Measurements from ENCODE around the gene DHRS7.

Gene DHRS7

DNA sequence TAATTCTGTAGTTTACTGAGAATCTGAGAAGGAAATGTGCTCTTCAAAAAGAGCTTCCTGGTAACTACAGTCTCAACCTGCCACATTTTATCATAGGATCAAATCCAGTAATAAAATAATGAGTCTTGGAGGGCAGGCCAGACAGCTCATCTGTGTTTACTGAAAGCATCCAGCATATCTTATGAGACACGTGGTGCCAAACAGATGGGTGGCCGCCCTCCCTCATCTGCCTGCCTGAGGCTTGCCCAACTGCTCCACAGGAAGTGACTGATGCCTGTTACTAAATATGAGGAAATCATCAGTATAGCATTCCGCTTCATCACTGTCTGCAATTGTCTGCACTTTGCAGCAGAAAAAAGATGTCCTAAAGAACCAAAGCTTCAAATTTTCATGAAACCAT is 13.5 kb downstream of the DHRS7 start:
- Histone ChIP-seq H2BK5ac (ENCODE audit: low read length) (no peak overlapping the region), H2BK15ac (replicated peaks; ENCODE audit: low read depth) (no peak overlapping the region), H3K18ac (ENCODE audit: low read length) (no peak overlapping the region), H3K56ac (ENCODE audit: low read length) (no peak overlapping the region), H3K27me3 (ENCODE audit: insufficient read depth, low read length, poor library complexity) (no peaks in the 10 kb centered on the region), H3K36me3 (ENCODE audit: control insufficient read depth, insufficient read depth, low read length) (no peaks in the 10 kb centered on the region), H2BK120ac (ENCODE audit: low read depth, low read length) (no peak overlapping the region), H2AK5ac (ENCODE audit: low read length) (no peak overlapping the region), H3K79me2 (ENCODE audit: control insufficient read depth, insufficient read depth, low read length) (no peaks in the 10 kb centered on the region), H3K4me2 (ENCODE audit: low read length) (no peak overlapping the region), H4K8ac (ENCODE audit: low read depth, low read length) (no peak overlapping the region), H3K4me1 (ENCODE audit: control insufficient read depth, low read depth, low read length) (no peaks in the 10 kb centered on the region), H3K9ac (ENCODE audit: low read length) (no peak overlapping the region), H3K23ac (ENCODE audit: low read length) (no peak overlapping the region), H4K5ac (ENCODE audit: low read length) (no peak overlapping the region), H3K27ac (ENCODE audit: low read depth, low read length) (no peak overlapping the region), H3K4ac (ENCODE audit: low read depth, low read length) (no peak overlapping the region), H3K79me1 (ENCODE audit: low read length) (no peaks in the 10 kb centered on the region), H3K4me3 (ENCODE audit: low read length) (no peak overlapping the region)
- no peak for DNase-seq
- no CpG with 5 or more reads among the region's 3 CpGs for WGBS (ENCODE audit: extremely low coverage, insufficient coverage, low lambda C conversion rate)

DNA sequence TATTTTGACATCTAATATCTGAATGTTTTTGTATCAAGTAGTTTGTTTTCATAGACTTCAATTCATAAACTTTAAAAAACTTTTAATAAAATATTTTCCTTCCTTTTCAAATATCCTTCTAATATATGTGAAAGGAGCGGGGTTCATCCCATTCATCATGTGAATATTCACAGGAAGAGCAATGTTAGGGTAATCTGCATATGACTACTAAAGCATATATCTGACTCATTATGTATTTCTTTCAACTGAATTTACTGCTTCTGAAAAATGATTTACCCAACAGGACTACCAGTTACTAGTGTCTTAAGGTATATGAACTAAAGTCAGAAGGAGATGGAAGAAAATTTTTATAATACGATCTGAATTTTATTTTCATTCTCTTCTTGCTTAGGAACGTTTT is 30.5 kb downstream of the DHRS7 start:
- no peak overlapping the region for H3K4ac ChIP-seq (ENCODE audit: low read depth, low read length)
- no peak overlapping the region for H3K9ac ChIP-seq (ENCODE audit: low read length)
- H4K5ac ChIP-seq (ENCODE audit: low read length), result no peak overlapping the region
- H2AK5ac ChIP-seq (ENCODE audit: low read length), result no peak overlapping the region
- no peak overlapping the region for H3K27ac ChIP-seq (ENCODE audit: low read depth, low read length)
- H2BK120ac ChIP-seq (ENCODE audit: low read depth, low read length), result no peak overlapping the region
- H2BK5ac ChIP-seq (ENCODE audit: low read length), result no peak overlapping the region
- H3K79me1 ChIP-seq (ENCODE audit: low read length), result no peaks in the 10 kb centered on the region
- H4K8ac ChIP-seq (ENCODE audit: low read depth, low read length), result no peak overlapping the region
- H3K79me2 ChIP-seq (ENCODE audit: control insufficient read depth, insufficient read depth, low read length), result no peaks in the 10 kb centered on the region
- no CpG with 5 or more reads among the region's 3 CpGs for WGBS (ENCODE audit: extremely low coverage, insufficient coverage, low lambda C conversion rate)
- H3K18ac ChIP-seq (ENCODE audit: low read length), result no peak overlapping the region
- no peaks in the 10 kb centered on the region for H3K4me1 ChIP-seq (ENCODE audit: control insufficient read depth, low read depth, low read length)
- no peak for DNase-seq
- no peaks in the 10 kb centered on the region for H3K36me3 ChIP-seq (ENCODE audit: control insufficient read depth, insufficient read depth, low read length)
- H3K4me3 ChIP-seq (ENCODE audit: low read length), result no peak overlapping the region
- H3K27me3 ChIP-seq (ENCODE audit: insufficient read depth, low read length, poor library complexity), result no peaks in the 10 kb centered on the region
- H3K4me2 ChIP-seq (ENCODE audit: low read length), result no peak overlapping the region
- no peak overlapping the region for H3K56ac ChIP-seq (ENCODE audit: low read length)
- no peak overlapping the region for H2BK15ac ChIP-seq (replicated peaks; ENCODE audit: low read depth)
- H3K23ac ChIP-seq (ENCODE audit: low read length), result no peak overlapping the region

DNA sequence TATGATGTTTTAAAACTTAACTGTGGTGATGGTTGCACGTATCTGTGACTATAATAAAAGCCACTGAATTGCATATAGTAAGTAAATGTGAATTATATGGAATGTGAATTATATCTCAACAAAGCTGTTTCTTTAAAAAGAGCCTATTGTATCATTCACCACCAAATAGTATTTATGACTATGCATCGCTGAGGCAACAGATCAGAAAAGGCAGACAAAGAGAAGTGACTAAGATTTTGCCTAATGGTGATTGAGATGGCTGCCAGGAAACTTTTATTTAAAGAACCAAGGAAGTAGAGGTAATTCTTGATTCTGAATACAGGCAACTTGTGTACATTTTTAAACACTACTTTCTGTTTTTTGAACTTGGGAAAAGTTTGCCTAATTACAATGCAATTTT is 31.7 kb downstream of the DHRS7 start:
- Histone ChIP-seq H3K9ac (ENCODE audit: low read length) (no peak overlapping the region), H3K23ac (ENCODE audit: low read length) (no peak overlapping the region), H4K8ac (ENCODE audit: low read depth, low read length) (no peak overlapping the region), H3K4me2 (ENCODE audit: low read length) (no peak overlapping the region), H3K27ac (ENCODE audit: low read depth, low read length) (no peak overlapping the region), H3K4me3 (ENCODE audit: low read length) (no peak overlapping the region), H2AK5ac (ENCODE audit: low read length) (no peak overlapping the region), H3K79me2 (ENCODE audit: control insufficient read depth, insufficient read depth, low read length) (no peaks in the 10 kb centered on the region), H3K4me1 (ENCODE audit: control insufficient read depth, low read depth, low read length) (no peaks in the 10 kb centered on the region), H3K36me3 (ENCODE audit: control insufficient read depth, insufficient read depth, low read length) (no peaks in the 10 kb centered on the region), H2BK15ac (replicated peaks; ENCODE audit: low read depth) (no peak overlapping the region), H4K5ac (ENCODE audit: low read length) (no peak overlapping the region), H3K56ac (ENCODE audit: low read length) (no peak overlapping the region), H3K4ac (ENCODE audit: low read depth, low read length) (no peak overlapping the region), H3K79me1 (ENCODE audit: low read length) (no peaks in the 10 kb centered on the region), H2BK5ac (ENCODE audit: low read length) (no peak overlapping the region), H3K27me3 (ENCODE audit: insufficient read depth, low read length, poor library complexity) (no peaks in the 10 kb centered on the region), H2BK120ac (ENCODE audit: low read depth, low read length) (no peak overlapping the region), H3K18ac (ENCODE audit: low read length) (no peak overlapping the region)
- WGBS (ENCODE audit: extremely low coverage, insufficient coverage, low lambda C conversion rate), result no CpG with 5 or more reads among the region's 2 CpGs
- no peak for DNase-seq

DNA sequence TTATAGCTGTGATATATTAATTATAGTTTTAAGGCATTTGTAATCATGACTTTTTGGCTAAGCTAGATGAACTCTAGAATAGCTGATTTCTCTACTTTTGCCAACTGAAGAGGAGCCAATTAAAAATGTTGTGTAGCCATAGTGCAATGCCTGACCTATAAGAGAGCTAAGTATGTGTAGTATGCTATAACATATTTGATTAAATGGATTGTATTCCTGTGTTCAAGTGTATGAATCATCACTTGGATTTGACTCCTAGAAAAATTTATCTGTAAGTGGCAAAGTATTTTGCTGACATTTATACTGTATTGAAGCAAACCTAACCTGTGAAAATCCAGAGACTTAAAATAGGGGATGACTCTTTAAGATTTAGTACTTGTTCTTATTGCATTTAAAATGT is 39.3 kb downstream of the DHRS7 start:
- no peak for DNase-seq
- Histone ChIP-seq H3K23ac (ENCODE audit: low read length) (no peak overlapping the region), H3K27me3 (ENCODE audit: insufficient read depth, low read length, poor library complexity) (no peaks in the 10 kb centered on the region), H3K36me3 (ENCODE audit: control insufficient read depth, insufficient read depth, low read length) (peaks cover 6% of the 10 kb centered on the region), H4K8ac (ENCODE audit: low read depth, low read length) (no peak overlapping the region), H3K4me2 (ENCODE audit: low read length) (no peak overlapping the region), H2BK5ac (ENCODE audit: low read length) (no peak overlapping the region), H3K18ac (ENCODE audit: low read length) (no peak overlapping the region), H3K9ac (ENCODE audit: low read length) (no peak overlapping the region), H2BK120ac (ENCODE audit: low read depth, low read length) (no peak overlapping the region), H3K79me1 (ENCODE audit: low read length) (no peaks in the 10 kb centered on the region), H3K4ac (ENCODE audit: low read depth, low read length) (no peak overlapping the region), H3K27ac (ENCODE audit: low read depth, low read length) (no peak overlapping the region), H3K4me3 (ENCODE audit: low read length) (no peak overlapping the region), H3K79me2 (ENCODE audit: control insufficient read depth, insufficient read depth, low read length) (no peaks in the 10 kb centered on the region), H3K4me1 (ENCODE audit: control insufficient read depth, low read depth, low read length) (no peaks in the 10 kb centered on the region), H2AK5ac (ENCODE audit: low read length) (no peak overlapping the region), H4K5ac (ENCODE audit: low read length) (no peak overlapping the region), H2BK15ac (replicated peaks; ENCODE audit: low read depth) (no peak overlapping the region), H3K56ac (ENCODE audit: low read length) (no peak overlapping the region)

DNA sequence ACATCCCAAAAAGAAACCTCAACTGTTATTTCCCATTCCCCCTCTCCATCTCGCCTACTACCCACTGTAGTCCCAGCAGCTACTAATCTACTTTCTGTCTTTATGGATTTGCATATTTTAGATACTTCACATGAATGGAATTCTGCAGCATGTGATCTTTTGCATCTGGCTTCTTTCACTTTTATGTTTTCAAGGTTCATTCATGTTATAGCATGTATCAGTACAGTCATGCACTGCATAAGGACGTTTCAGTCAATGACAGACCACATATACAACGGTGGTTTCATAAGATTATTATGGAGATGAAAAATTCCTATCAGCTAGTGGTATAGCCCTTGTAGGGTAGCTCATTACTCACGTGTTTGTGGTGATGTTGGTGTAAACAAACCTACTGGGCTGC is 49.0 kb downstream of the DHRS7 start:
- H3K18ac ChIP-seq (ENCODE audit: low read length), result no peak overlapping the region
- no CpG with 5 or more reads among the region's 4 CpGs for WGBS (ENCODE audit: extremely low coverage, insufficient coverage, low lambda C conversion rate)

DNA sequence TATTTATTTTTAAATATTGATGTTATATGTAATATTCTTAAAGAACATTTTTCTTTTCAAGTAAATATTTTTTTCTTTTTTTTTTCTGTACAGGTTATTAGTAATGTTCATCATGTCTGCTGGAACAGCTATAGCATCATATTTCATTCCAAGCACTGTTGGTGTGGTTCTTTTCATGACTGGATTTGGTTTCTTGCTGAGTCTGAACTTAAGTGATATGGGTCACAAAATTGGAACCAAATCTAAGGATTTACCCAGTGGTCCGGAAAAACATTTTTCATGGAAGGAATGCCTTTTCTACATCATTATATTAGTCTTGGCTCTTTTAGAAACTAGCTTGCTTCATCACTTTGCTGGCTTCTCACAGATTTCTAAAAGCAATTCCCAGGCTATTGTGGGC is 50.3 kb downstream of the DHRS7 start:
- DNase-seq, result no peak
- no peaks in the 10 kb centered on the region for H3K36me3 ChIP-seq (ENCODE audit: control insufficient read depth, insufficient read depth, low read length)
- no peak overlapping the region for H3K4me3 ChIP-seq (ENCODE audit: low read length)
- H2BK15ac ChIP-seq (replicated peaks; ENCODE audit: low read depth), result no peak overlapping the region
- no peak overlapping the region for H3K18ac ChIP-seq (ENCODE audit: low read length)
- no peak overlapping the region for H4K5ac ChIP-seq (ENCODE audit: low read length)
- no peak overlapping the region for H2AK5ac ChIP-seq (ENCODE audit: low read length)
- no peak overlapping the region for H3K4ac ChIP-seq (ENCODE audit: low read depth, low read length)
- H4K8ac ChIP-seq (ENCODE audit: low read depth, low read length), result no peak overlapping the region
- WGBS (ENCODE audit: extremely low coverage, insufficient coverage, low lambda C conversion rate), result no CpG with 5 or more reads among the region's 1 CpG
- H3K79me2 ChIP-seq (ENCODE audit: control insufficient read depth, insufficient read depth, low read length), result peaks cover 1% of the 10 kb centered on the region
- H2BK120ac ChIP-seq (ENCODE audit: low read depth, low read length), result no peak overlapping the region
- H3K4me2 ChIP-seq (ENCODE audit: low read length), result no peak overlapping the region
- no peak overlapping the region for H3K56ac ChIP-seq (ENCODE audit: low read length)
- no peak overlapping the region for H3K9ac ChIP-seq (ENCODE audit: low read length)
- no peak overlapping the region for H3K27ac ChIP-seq (ENCODE audit: low read depth, low read length)
- no peaks in the 10 kb centered on the region for H3K4me1 ChIP-seq (ENCODE audit: control insufficient read depth, low read depth, low read length)
- no peaks in the 10 kb centered on the region for H3K79me1 ChIP-seq (ENCODE audit: low read length)
- H3K23ac ChIP-seq (ENCODE audit: low read length), result no peak overlapping the region
- H2BK5ac ChIP-seq (ENCODE audit: low read length), result no peak overlapping the region
- H3K27me3 ChIP-seq (ENCODE audit: insufficient read depth, low read length, poor library complexity), result no peaks in the 10 kb centered on the region

More for the DNA sequence above, 49.0 kb downstream of the DHRS7 start:
- H2BK5ac ChIP-seq (ENCODE audit: low read length), result no peak overlapping the region
- H3K27ac ChIP-seq (ENCODE audit: low read depth, low read length), result no peak overlapping the region
- H3K4me2 ChIP-seq (ENCODE audit: low read length), result no peak overlapping the region
- H4K8ac ChIP-seq (ENCODE audit: low read depth, low read length), result no peak overlapping the region
- no peak overlapping the region for H4K5ac ChIP-seq (ENCODE audit: low read length)
- no peak overlapping the region for H2BK15ac ChIP-seq (replicated peaks; ENCODE audit: low read depth)
- no peak overlapping the region for H3K9ac ChIP-seq (ENCODE audit: low read length)
- no peaks in the 10 kb centered on the region for H3K27me3 ChIP-seq (ENCODE audit: insufficient read depth, low read length, poor library complexity)
- no peak overlapping the region for H2AK5ac ChIP-seq (ENCODE audit: low read length)
- no peaks in the 10 kb centered on the region for H3K36me3 ChIP-seq (ENCODE audit: control insufficient read depth, insufficient read depth, low read length)
- no peak overlapping the region for H3K56ac ChIP-seq (ENCODE audit: low read length)
- no peaks in the 10 kb centered on the region for H3K4me1 ChIP-seq (ENCODE audit: control insufficient read depth, low read depth, low read length)
- no peak overlapping the region for H3K23ac ChIP-seq (ENCODE audit: low read length)
- H2BK120ac ChIP-seq (ENCODE audit: low read depth, low read length), result no peak overlapping the region
- DNase-seq, result no peak
- no peaks in the 10 kb centered on the region for H3K79me1 ChIP-seq (ENCODE audit: low read length)
- H3K4ac ChIP-seq (ENCODE audit: low read depth, low read length), result no peak overlapping the region
- no peaks in the 10 kb centered on the region for H3K79me2 ChIP-seq (ENCODE audit: control insufficient read depth, insufficient read depth, low read length)
- H3K4me3 ChIP-seq (ENCODE audit: low read length), result no peak overlapping the region

All from mesendoderm (in vitro differentiated cells).